ENCODE data around the gene TPR. TPM values are rescaled to one million over a fixed set of nuclear protein-coding genes. Genes with fewer than 3 reads are reported as not detected.

Gene TPR
- polyA plus RNA-seq, 1 of the 3 experiments (the other 2 are of a cell fraction): 37.5 TPM

DNA sequence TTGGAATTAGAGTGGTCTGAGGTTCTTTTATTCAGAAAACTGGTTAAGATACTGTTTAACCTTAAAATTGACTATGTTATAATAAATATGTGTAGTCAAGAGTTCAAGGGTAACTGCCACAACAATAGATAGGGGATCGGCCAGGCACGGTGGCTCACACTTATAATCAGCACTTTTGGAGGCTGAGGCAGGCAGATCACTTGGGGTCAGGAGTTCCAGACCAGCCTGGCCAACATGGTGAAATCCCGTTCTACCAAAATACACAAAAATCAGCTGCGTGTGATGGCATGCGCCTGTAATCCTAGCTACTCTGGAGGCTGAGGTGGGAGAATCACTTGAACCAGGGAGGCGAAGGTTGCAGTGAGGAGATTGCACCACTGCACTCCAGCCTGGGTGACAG, 46.4 kb upstream of the TPR start (continued):
- TF ChIP-seq TAF1 (IDR thresholded peaks at IDR 0.05; ENCODE audit: borderline replicate concordance, low read depth, low read length) (no peak), TEAD4 (IDR thresholded peaks at IDR 0.05; ENCODE audit: borderline replicate concordance, insufficient read depth) (no peak), RXRA (IDR thresholded peaks at IDR 0.05; ENCODE audit: borderline replicate concordance, low read depth) (no peak), FOSL2 (IDR thresholded peaks at IDR 0.05; ENCODE audit: borderline replicate concordance, low read depth) (no peak)
- TF ChIP-seq, protein P1, sequence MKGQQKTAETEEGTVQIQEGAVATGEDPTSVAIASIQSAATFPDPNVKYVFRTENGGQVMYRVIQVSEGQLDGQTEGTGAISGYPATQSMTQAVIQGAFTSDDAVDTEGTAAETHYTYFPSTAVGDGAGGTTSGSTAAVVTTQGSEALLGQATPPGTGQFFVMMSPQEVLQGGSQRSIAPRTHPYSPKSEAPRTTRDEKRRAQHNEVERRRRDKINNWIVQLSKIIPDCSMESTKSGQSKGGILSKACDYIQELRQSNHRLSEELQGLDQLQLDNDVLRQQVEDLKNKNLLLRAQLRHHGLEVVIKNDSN (IDR thresholded peaks at IDR 0.05; ENCODE audit: borderline replicate concordance, low read depth): no peak
- TF ChIP-seq, protein P2, sequence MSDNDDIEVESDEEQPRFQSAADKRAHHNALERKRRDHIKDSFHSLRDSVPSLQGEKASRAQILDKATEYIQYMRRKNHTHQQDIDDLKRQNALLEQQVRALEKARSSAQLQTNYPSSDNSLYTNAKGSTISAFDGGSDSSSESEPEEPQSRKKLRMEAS (IDR thresholded peaks at IDR 0.05; ENCODE audit: low read depth): no peak

DNA sequence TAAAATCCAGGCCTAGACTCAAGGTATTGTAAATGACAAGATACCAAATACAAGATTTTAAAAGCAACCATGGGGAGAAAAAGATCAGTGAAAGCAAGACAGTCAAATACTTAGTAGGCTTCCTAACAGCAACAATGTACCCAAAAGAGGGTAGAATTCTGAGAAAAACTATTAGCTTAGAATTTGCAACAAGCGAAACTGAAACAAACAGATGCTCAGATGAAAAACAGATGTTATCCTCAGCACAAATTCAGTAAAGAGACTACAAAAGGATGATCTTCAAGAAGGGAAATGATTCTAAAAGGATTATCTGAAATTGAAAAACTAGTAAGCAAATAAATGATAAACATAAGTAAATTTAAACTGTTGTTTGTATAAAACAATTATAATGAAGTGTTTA, 45.9 kb upstream of the TPR start:
- peak; percentile 27; the same call in 1 of the 2 replicates for TF ChIP-seq TCF12 (IDR thresholded peaks at IDR 0.05)
- TF ChIP-seq, protein P1 (IDR thresholded peaks at IDR 0.05; ENCODE audit: borderline replicate concordance, low read depth): no peak
- no peak overlapping the region for H3K9ac ChIP-seq
- no peaks in the 10 kb centered on the region for H3K9me2 ChIP-seq
- no peak overlapping the region; the same call in 1 of the 2 replicates for H2AFZ ChIP-seq (ENCODE audit: low read depth)
- peak overlapping the region; percentile 6 to 58; a peak in 2 of 4 replicates for H3K27ac ChIP-seq (ENCODE audit: low read depth in 2 of 2, low read length in 1 of 2)
- WGBS (ENCODE audit: low lambda C conversion rate): 81% methylated on average over 1 of the region's 1 CpG
- H3K4me3 ChIP-seq (ENCODE audit: low read depth in 2 of 2, low read length in 1 of 2): no peak overlapping the region
- peaks cover 0 to 4% of the 10 kb centered on the region in 2 experiments; a peak in 3 of 4 replicates for H3K4me1 ChIP-seq (ENCODE audit: control insufficient read depth in 1 of 2, insufficient read depth in 2 of 2, low read depth in 1 of 2, low read length in 1 of 2)
- H3F3A ChIP-seq (replicated peaks; ENCODE audit: insufficient read depth): no peaks in the 10 kb centered on the region
- no peaks in the 10 kb centered on the region for H4K20me1 ChIP-seq (ENCODE audit: insufficient read depth)
- peaks cover 32 to 37% of the 10 kb centered on the region in 2 experiments for H3K36me3 ChIP-seq (replicated peaks in 1 of 2; ENCODE audit: control insufficient read depth in 1 of 2, insufficient read depth in 2 of 2, low read length in 1 of 2)
- H3K79me2 ChIP-seq (ENCODE audit: insufficient read depth): no peaks in the 10 kb centered on the region
- ChIA-PET CTCF (interaction anchor here (1.9 to 3.0 kb wide), 2 partner anchors 17 to 46 kb away, joined by 8 to 13 read pairs; partner anchors contain the start of genes ODR4 and TPR), POLR2A (no interaction called here)
- no peak overlapping the region for H3K4me2 ChIP-seq
- no peak for DNase-seq
- H3K27me3 ChIP-seq (ENCODE audit: insufficient read depth): no peaks in the 10 kb centered on the region
- H3K9me3 ChIP-seq: no peaks in the 10 kb centered on the region

DNA sequence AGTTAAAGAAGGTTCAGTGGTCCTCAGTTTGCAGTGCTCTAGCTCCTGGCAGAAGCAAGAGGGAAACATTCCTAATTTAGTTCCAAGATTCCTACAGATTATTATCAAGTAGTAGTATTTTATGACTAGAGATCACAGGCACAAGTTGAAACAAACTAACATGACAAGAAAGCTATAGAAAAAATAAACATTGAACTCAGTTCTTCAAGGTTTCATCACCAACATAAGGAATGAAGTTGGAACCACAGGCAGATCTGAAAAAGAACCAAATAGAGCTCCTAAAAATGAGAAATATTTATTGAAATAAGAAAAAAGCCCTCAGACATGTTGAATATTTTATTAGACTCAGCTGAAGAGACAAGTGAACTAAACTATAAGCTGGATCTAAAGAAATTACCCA, 45.3 kb upstream of the TPR start:
- H3K79me2 ChIP-seq (ENCODE audit: insufficient read depth): no peaks in the 10 kb centered on the region
- no peak for TF ChIP-seq FOSL2 (IDR thresholded peaks at IDR 0.05; ENCODE audit: borderline replicate concordance, low read depth)
- TF ChIP-seq EP300 (IDR thresholded peaks at IDR 0.05; ENCODE audit: borderline replicate concordance in 1 of 2, low read depth in 1 of 2, low read length in 1 of 2): no peak
- TF ChIP-seq GABPA (IDR thresholded peaks at IDR 0.05; ENCODE audit: low read depth): no peak
- no peak for TF ChIP-seq SMC3 (IDR thresholded peaks at IDR 0.05; ENCODE audit: low read depth, low read length)
- TF ChIP-seq GATA2 (CRISPR knock-in tag; IDR thresholded peaks at IDR 0.05): no peak
- TF ChIP-seq FOXM1 (IDR thresholded peaks at IDR 0.05; ENCODE audit: low read depth): no peak
- TF ChIP-seq, protein P3, sequence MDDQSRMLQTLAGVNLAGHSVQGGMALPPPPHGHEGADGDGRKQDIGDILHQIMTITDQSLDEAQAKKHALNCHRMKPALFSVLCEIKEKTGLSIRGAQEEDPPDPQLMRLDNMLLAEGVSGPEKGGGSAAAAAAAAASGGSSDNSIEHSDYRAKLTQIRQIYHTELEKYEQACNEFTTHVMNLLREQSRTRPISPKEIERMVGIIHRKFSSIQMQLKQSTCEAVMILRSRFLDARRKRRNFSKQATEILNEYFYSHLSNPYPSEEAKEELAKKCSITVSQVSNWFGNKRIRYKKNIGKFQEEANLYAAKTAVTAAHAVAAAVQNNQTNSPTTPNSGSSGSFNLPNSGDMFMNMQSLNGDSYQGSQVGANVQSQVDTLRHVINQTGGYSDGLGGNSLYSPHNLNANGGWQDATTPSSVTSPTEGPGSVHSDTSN (IDR thresholded peaks at IDR 0.05): no peak
- TF ChIP-seq, protein P4, sequence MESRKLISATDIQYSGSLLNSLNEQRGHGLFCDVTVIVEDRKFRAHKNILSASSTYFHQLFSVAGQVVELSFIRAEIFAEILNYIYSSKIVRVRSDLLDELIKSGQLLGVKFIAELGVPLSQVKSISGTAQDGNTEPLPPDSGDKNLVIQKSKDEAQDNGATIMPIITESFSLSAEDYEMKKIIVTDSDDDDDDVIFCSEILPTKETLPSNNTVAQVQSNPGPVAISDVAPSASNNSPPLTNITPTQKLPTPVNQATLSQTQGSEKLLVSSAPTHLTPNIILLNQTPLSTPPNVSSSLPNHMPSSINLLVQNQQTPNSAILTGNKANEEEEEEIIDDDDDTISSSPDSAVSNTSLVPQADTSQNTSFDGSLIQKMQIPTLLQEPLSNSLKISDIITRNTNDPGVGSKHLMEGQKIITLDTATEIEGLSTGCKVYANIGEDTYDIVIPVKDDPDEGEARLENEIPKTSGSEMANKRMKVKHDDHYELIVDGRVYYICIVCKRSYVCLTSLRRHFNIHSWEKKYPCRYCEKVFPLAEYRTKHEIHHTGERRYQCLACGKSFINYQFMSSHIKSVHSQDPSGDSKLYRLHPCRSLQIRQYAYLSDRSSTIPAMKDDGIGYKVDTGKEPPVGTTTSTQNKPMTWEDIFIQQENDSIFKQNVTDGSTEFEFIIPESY (IDR thresholded peaks at IDR 0.05; ENCODE audit: borderline replicate concordance, low read depth): no peak
- TF ChIP-seq, protein P2 (IDR thresholded peaks at IDR 0.05; ENCODE audit: low read depth): no peak
- H3F3A ChIP-seq (replicated peaks; ENCODE audit: insufficient read depth): no peaks in the 10 kb centered on the region
- H3K4me2 ChIP-seq: no peak overlapping the region
- H3K36me3 ChIP-seq (replicated peaks in 1 of 2; ENCODE audit: control insufficient read depth in 1 of 2, insufficient read depth in 2 of 2, low read length in 1 of 2): peaks cover 38 to 40% of the 10 kb centered on the region in 2 experiments
- no peaks in the 10 kb centered on the region for H3K9me3 ChIP-seq
- H2AFZ ChIP-seq (ENCODE audit: low read depth): no peak overlapping the region
- H3K9ac ChIP-seq: no peak overlapping the region
- peak overlapping the region; percentile 6 to 58; a peak in 2 of 4 replicates for H3K27ac ChIP-seq (ENCODE audit: low read depth in 2 of 2, low read length in 1 of 2)
- POLR2A ChIA-PET: interaction anchor here (0.6 kb wide), 1 partner anchor 11 kb away, joined by 6 read pairs; no protein-coding TSS in a partner anchor
- no peak for DNase-seq
- no peaks in the 10 kb centered on the region for H4K20me1 ChIP-seq (ENCODE audit: insufficient read depth)
- H3K4me3 ChIP-seq (ENCODE audit: low read depth in 2 of 2, low read length in 1 of 2): no peak overlapping the region
- peaks cover 0 to 4% of the 10 kb centered on the region in 2 experiments; a peak in 3 of 4 replicates for H3K4me1 ChIP-seq (ENCODE audit: control insufficient read depth in 1 of 2, insufficient read depth in 2 of 2, low read depth in 1 of 2, low read length in 1 of 2)
- CTCF ChIA-PET: interaction anchor here (1.9 to 3.0 kb wide), 2 partner anchors 16 to 45 kb away, joined by 8 to 13 read pairs; partner anchors contain the start of genes ODR4 and TPR
- no peaks in the 10 kb centered on the region for H3K27me3 ChIP-seq (ENCODE audit: insufficient read depth)
- H3K9me2 ChIP-seq: no peaks in the 10 kb centered on the region
